HCT116 (cell line): ENCODE data around the gene TSPAN7. TPM values are rescaled to one million over a fixed set of nuclear protein-coding genes. Genes with fewer than 3 reads are reported as not detected.

Experiments used
- ATAC-seq: fragments of 200-7000 bp; cut with Tn5 transposase; 2 replicates; pipeline ENCODE4 v1.9.1; 2020; ENCODE audit warnings: mild to moderate bottlenecking, moderate library complexity
- BruUV-seq: library from RNA; stranded (reverse); fragments of 400-500 nt; replicated peaks from 2 replicates; lab custom pipeline; 2021; lab: Mats Ljungman, UMichigan
- CTCF ChIA-PET: fragments of 300-600 bp; sonication (Branson Sonifier 250); formaldehyde crosslinking; loops from one replicate; lab custom pipeline; 2021; ENCODE audit warnings: antibody characterized with exemption; lab: Charles Lee
- POLR2A ChIA-PET: fragments of 300-600, 350-600 bp; sonication (Branson Sonifier 250); formaldehyde crosslinking; loops from one replicate; lab custom pipeline; 2021; ENCODE audit warnings: antibody characterized with exemption; lab: Charles Lee
- RAD21 ChIA-PET, 2 experiments: fragments of 300-600 bp; sonication (Branson Sonifier 250); formaldehyde crosslinking; loops; one replicate each; lab custom pipeline; 2023; ENCODE audit warnings: low total read pairs in 2 of 2; ENCODE audit not compliant: uncharacterized antibody in 2 of 2, unreplicated experiment in 2 of 2, low non-redundant PET in 1 of 2; lab: Charles Lee
- DNase-seq: peaks from one replicate; pipeline ENCODE4 v3.0.0-alpha.2; 2010; ENCODE audit warnings: low read depth, low spot score
- H2AFZ ChIP-seq: fragments of 200-600 bp; shearing (Covaris generic), sonication (generic); 2 replicates; pipeline ENCODE4 v1.6.1; 2017; ENCODE audit warnings: low read depth, mixed run types, mixed read lengths, antibody characterized with exemption, low read length; ENCODE audit not compliant: poor library complexity, severe bottlenecking
- H3K27ac ChIP-seq: 2 replicates; pipeline ENCODE4 v1.5.1; 2012; ENCODE audit warnings: low read depth, low read length
- H3K27me3 ChIP-seq: fragments of 200-600 bp; sonication (generic); 2 replicates; pipeline ENCODE4 v1.6.1; 2016; ENCODE audit warnings: mixed run types, low read length, mixed read lengths; ENCODE audit not compliant: insufficient read depth
- H3K36me3 ChIP-seq, 2 experiments: fragments of 200-500 bp in 1 of 2; fragments of 200-600 bp in 1 of 2; sonication (Bioruptor generic) in 1 of 2; sonication (generic) in 1 of 2; 2 replicates each; pipeline versions ENCODE4 v1.5.1 to v1.6.1; 2014 to 2016; ENCODE audit warnings: low read length in 2 of 2, inconsistent platforms in 1 of 2, mixed read lengths in 1 of 2, mixed run types in 1 of 2; ENCODE audit not compliant: insufficient read depth in 2 of 2, control insufficient read depth in 1 of 2
- H3K4me1 ChIP-seq, 2 experiments: fragments of 200-600 bp in 1 of 2; sonication (generic) in 1 of 2; 2 replicates each; pipeline versions ENCODE4 v1.5.1 to v1.6.1; 2012 to 2017; ENCODE audit warnings: low read length in 2 of 2, inconsistent platforms in 1 of 2, mild to moderate bottlenecking in 1 of 2, mixed read lengths in 1 of 2, mixed run types in 1 of 2, moderate library complexity in 1 of 2; ENCODE audit not compliant: insufficient read depth in 2 of 2, control insufficient read depth in 1 of 2
- H3K4me2 ChIP-seq: fragments of 200-600 bp; sonication (generic); 2 replicates; pipeline ENCODE4 v1.6.1; 2017; ENCODE audit warnings: mixed run types, low read length, mixed read lengths
- H3K4me3 ChIP-seq, 2 experiments: fragments of 200-600 bp in 1 of 2; sonication (generic) in 1 of 2; replicated peaks in 1 of 2; 2 replicates each; pipeline ENCODE4 v1.5.1; 2011 to 2016; ENCODE audit warnings: low read length in 2 of 2, control low read depth in 1 of 2, low read depth in 1 of 2, mild to moderate bottlenecking in 1 of 2, mixed read lengths in 1 of 2, mixed run types in 1 of 2
- H3K79me2 ChIP-seq: fragments of 200-600 bp; sonication (generic); 2 replicates; pipeline ENCODE4 v1.6.1; 2017; ENCODE audit warnings: mild to moderate bottlenecking, mixed run types, low read length, moderate library complexity, mixed read lengths; ENCODE audit not compliant: insufficient read depth
- H3K9ac ChIP-seq: fragments of 200-600 bp; sonication (generic); 2 replicates; pipeline ENCODE4 v1.6.1; 2016; ENCODE audit warnings: low read length, mixed read lengths
- H3K9me2 ChIP-seq: fragments of 200-600 bp; sonication (generic), shearing (Covaris generic); 2 replicates; pipeline ENCODE4 v1.6.1; 2017; ENCODE audit warnings: mixed run types, mild to moderate bottlenecking, moderate library complexity; ENCODE audit not compliant: insufficient read depth
- H3K9me3 ChIP-seq, 2 experiments: fragments of 200-500 bp in 1 of 2; fragments of 200-600 bp in 1 of 2; sonication (Bioruptor generic) in 1 of 2; sonication (generic) in 1 of 2; 2 replicates each; pipeline ENCODE4 v1.6.1; 2014 to 2017; ENCODE audit warnings: low read length in 2 of 2, mixed read lengths in 2 of 2, inconsistent platforms in 1 of 2, low read depth in 1 of 2, mild to moderate bottlenecking in 1 of 2, mixed run types in 1 of 2, moderate library complexity in 1 of 2; ENCODE audit not compliant: control insufficient read depth in 1 of 2, insufficient read depth in 1 of 2
- H4K20me1 ChIP-seq: fragments of 200-600 bp; sonication (generic), shearing (Covaris generic); 2 replicates; pipeline ENCODE4 v1.6.1; 2017; ENCODE audit warnings: mixed run types, mild to moderate bottlenecking, moderate library complexity; ENCODE audit not compliant: insufficient read depth
- CBX3 ChIP-seq: IDR thresholded peaks from 2 replicates; pipeline ENCODE4 v1.6.1; 2012; ENCODE audit warnings: low read depth
- JUND ChIP-seq: IDR thresholded peaks from 2 replicates; pipeline ENCODE4 v1.6.1; 2012
- RAD21 ChIP-seq: IDR thresholded peaks from 2 replicates; pipeline ENCODE4 v1.6.1; 2012; ENCODE audit warnings: low read depth, mild to moderate bottlenecking
- REST ChIP-seq: IDR thresholded peaks from 2 replicates; pipeline ENCODE4 v1.6.1; 2012; ENCODE audit warnings: low read depth
- TCF7L2 ChIP-seq: IDR thresholded peaks from 2 replicates; pipeline ENCODE4 v1.7.0; 2011; ENCODE audit warnings: borderline replicate concordance, inconsistent platforms; ENCODE audit not compliant: insufficient read depth, insufficient read length; ENCODE audit errors: extremely low read depth
- intact Hi-C: fragments of 100-400 bp; cut with micrococcal nuclease; formaldehyde crosslinking; loops from 2 replicates; pipeline ENCODE4 v1.10.0; 2022
- total RNA-seq: library from RNA; stranded (reverse); gene quantifications from one replicate; pipeline ENCODE4 v1.2.1, GENCODE V29; 2021; ENCODE audit not compliant: unreplicated experiment
- TF ChIP-seq, protein P1 (sequence below): IDR thresholded peaks from 2 replicates; pipeline ENCODE4 v1.6.1; 2012

The TSPAN7 gene
- total RNA-seq, 1 experiment from 2014 or later, result 2.9 TPM

DNA sequence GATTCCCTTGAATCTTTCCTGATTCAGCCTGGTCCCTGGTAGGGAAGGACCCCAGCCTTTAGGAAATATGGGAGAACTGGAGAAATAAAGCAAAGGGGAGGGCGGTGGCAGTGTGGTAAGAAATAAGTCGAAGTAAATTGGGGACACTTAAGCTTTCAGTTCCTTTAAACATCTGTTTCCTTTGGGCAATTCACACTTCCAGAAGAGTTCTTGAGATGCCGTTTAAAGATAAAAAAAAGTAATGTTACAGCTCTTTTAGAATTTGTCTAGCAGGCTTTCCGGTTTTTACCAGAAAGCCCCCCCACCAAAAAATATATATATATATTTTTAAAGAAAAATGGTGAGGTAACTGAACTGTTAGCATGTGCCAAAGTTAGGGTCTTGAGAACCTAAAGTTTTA lies 46.6 kb downstream of the TSPAN7 start (continued):
- TF ChIP-seq REST (no peak), TCF7L2 (no peak), RAD21 (no peak), CBX3 (no peak)
- TF ChIP-seq, protein P1, sequence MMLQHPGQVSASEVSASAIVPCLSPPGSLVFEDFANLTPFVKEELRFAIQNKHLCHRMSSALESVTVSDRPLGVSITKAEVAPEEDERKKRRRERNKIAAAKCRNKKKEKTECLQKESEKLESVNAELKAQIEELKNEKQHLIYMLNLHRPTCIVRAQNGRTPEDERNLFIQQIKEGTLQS, result no peak

DNA sequence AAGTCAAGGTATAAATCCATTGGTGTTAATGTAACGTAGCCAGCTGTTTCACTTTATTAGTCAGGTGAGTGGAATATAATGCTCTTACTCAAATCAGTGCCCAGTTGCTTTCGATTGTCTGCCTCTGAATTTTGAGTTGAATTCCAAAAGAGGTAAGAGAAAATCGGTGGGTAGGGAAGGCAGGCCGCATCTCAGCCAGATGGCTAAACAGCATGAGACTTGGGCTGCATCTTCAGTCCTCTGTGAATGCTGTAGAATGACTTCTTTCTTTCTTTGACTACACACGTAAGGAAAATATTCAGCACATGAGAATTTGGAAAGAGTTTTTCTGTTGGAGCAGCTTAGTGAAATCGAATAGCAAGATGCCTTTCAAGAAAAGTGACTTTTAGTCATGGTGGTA lies 49.5 kb downstream of the TSPAN7 start:
- Histone ChIP-seq H3K4me2 (no peak overlapping the region), H3K4me3 (no peak overlapping the region), H3K9me3 (no peaks in the 10 kb centered on the region), H3K4me1 (no peaks in the 10 kb centered on the region), H4K20me1 (no peaks in the 10 kb centered on the region), H3K9me2 (no peaks in the 10 kb centered on the region), H3K27ac (no peak overlapping the region), H3K79me2 (no peaks in the 10 kb centered on the region), H3K36me3 (no peaks in the 10 kb centered on the region), H2AFZ (no peak overlapping the region)
- ChIA-PET RAD21 (no interaction called here), CTCF (no interaction called here)
- intact Hi-C loops, result no loop called here
- DNase-seq (no peak), ATAC-seq (no peak)
- BruUV-seq, result no TSS peak
- TF ChIP-seq JUND, result no peak
- TF ChIP-seq REST, result no peak
- TF ChIP-seq, all 23 proteins: peak for 0
- POLR2A ChIA-PET, result no interaction called here
- H3K27me3 ChIP-seq, result peaks cover 2% of the 10 kb centered on the region; the same call in 1 of the 2 replicates
- no peak overlapping the region for H3K9ac ChIP-seq
